ENCODE data around the gene RSPH6A. TPM values are rescaled to one million over a fixed set of nuclear protein-coding genes. Genes with fewer than 3 reads are reported as not detected.

Gene RSPH6A
- total RNA-seq, 1 donor from 2014 or later: 0.16 TPM

DNA sequence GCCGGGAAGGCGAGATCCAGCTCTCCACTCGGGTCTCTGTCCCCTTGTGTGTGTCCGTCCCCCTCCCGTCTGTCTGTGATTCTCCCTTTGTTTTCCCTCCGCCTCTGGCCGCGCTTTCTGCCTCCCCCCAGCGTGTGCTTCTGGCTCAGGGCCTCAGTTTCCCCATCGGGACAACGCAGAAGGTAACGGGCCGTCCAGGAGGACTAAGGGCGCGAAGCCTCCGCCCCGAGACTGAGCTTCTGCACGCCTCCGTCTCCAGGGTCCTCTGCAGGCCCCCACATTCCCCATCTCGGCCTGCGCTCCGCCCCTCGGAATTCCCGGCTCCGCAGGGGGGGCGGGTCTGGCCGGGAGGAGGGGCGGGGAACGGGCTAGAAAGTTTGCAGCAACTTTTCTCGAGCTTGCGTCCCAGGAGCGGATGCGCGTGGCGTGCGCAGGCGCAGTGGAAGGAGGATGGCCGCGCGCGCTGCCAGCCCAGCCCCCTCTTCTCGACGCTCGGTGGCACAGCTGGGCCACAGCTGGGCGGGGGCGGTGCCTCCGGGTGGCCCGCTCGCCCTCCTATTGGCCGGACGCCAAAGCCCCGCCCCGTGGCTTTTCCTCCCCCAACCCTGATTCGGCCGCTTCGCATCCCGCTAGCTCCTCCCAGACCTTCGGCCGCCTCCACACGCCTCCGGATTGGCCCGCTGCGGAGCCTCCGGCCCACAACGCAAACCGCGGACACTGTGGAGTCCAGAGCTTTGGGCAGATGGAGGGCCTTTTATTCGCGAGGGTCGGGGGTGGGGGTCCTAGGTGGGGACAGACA is 45.9 kb downstream of the RSPH6A start, which contains the start of gene SIX5:
Gene SIX5, minus strand, starts transcription at position 269 of the 799 bp plus-strand sequence. CDS start 408 bp downstream, outside the sequence.
- DNase-seq (ENCODE audit: low spot score): peak; percentile 98
- intact Hi-C loops (cut with DNase I): loop anchor here (2.0 kb wide), 3 partner anchors 14 to 76 kb away; partner anchors contain the start of genes DMPK and QPCTL

GRCh38 chr19:45768655-45768983 is 46.5 kb downstream of the RSPH6A start:
- intact Hi-C loops (cut with DNase I): loop anchor here (2.0 kb wide), 3 partner anchors 14 to 76 kb away; partner anchors contain the start of genes DMPK and QPCTL
- DNase-seq (ENCODE audit: low spot score): peak; percentile 75

DNA sequence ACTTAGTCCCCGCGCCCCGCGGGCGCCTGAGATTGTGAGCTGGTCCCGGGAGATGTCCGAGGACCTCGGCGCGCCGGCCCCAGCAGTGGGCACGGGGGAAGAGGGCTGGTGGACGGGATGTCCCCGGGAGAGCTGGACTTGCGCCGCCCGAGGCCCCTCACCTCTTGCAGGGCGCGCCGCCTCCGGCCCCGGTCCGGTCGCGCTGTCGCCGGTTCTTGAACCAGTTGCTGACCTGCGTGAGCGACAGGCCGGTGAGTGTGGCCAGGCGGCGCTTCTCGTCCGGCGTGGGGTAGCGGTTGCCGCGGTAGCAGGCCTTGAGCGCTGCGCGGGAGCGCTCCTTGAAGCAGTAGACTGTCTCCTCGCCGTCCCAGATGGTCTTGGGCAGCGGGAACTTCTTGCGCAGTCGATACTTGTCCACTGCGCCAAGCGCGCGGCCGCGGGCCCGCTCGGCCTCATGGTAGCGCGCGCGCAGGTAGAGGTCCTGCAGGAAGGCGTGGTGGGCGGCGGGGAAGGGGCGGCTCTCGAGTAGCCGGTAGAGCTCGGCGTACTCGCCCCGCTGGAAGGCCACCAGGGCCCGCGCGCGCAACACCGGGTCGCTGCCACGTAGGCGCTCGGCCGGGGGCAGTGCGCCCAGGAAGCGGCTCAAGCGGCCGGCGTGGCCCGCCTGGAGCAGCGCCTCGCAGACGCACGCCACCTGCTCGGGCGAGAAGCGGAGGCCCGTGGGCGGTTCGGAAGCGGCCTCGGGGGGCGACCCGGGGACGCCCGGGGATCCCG is 47.0 kb downstream of the RSPH6A start:
- intact Hi-C loops (cut with DNase I): loop anchor here (2.0 kb wide), 4 partner anchors 15 to 75 kb away; partner anchors contain the start of genes DMPK, FBXO46 and QPCTL
- DNase-seq (ENCODE audit: low spot score): peak; percentile 78

GRCh38 chr19:45767410-45767880 is 47.7 kb downstream of the RSPH6A start:
- intact Hi-C loops (cut with DNase I): loop anchor here (2.0 kb wide), 1 partner anchor 37 kb away; the partner anchor contains the start of gene FBXO46

DNA sequence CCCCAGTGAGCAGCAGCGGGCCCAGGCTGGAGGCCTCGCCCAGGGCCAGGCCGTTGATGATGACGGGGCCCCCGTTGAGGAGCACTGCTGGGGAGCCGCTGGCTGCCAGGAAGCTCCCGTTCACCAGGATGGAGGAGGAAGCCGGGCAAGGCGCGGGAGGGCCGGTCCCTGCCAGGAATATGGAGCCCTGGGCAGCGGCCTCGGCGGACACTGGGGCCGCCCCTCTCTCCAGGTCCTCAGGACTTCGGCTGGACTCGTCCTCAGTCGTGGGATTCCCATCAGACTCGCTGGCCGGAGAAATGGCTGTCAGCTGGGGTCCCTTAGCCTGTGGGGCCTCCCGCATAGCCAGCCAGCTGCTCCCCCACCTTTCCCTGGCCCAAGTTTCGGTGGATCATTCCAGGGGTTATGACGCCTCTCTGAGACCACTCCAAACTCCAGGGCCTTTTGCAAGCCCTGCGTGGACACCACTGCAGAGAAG is 48.2 kb downstream of the RSPH6A start:
- intact Hi-C loops (cut with DNase I): loop anchor here (2.0 kb wide), 1 partner anchor 36 kb away; the partner anchor contains the start of gene FBXO46
- DNase-seq (ENCODE audit: low spot score): peak; percentile 76

More at GRCh38 chr19:45767410-45767880, 47.7 kb downstream of the RSPH6A start:
- peak; percentile 82 for DNase-seq (ENCODE audit: low spot score)

GRCh38 chr19:45766296-45766868 is 48.7 kb downstream of the RSPH6A start:
- intact Hi-C loops (cut with DNase I): loop anchor here (2.0 kb wide), 1 partner anchor 36 kb away; the partner anchor contains the start of gene FBXO46
- no peak for DNase-seq (ENCODE audit: low spot score)

GRCh38 chr19:45765702-45766295 is 49.3 kb downstream of the RSPH6A start:
- intact Hi-C loops (cut with DNase I): loop anchor here (2.0 kb wide), 1 partner anchor 35 kb away; the partner anchor contains the start of gene FBXO46

DNA sequence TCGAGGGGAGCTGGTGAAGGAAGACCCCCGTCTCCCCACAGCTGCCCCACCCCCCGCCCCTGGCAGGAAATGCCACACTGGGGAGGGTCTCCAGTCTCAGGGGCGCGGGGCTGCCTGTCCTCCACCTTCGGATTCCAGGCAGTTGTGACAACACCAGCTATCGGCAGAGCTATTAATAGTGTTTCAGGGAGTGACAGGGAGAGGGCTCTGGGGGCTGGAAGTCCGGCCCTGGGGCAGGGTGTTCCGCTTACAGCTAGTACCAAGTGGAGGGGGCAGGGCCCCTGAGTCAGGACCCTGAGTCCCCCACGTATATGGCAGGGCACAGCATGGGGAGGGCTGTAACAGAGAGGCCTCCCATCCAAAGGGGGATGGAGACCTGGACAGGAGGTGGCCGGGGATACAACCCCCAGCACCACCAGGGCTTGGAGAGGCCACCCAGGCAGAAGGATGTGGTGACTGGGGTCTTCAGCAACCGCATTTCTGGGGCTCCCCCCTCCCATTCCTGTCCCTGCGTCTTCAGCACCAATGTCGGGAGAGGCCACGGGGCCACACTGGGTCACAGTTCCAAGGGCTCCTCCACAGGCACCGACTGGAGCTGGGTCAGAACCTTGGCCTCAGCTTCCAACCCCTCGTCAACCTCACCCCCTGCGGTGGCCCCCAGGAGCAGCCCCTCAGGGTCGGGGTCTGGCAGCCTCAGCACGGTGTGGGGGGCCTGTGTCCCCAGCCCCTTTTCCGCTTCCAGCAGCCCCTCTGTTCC is 50.0 kb downstream of the RSPH6A start:
- intact Hi-C loops (cut with DNase I): loop anchor here (5.0 kb wide), 1 partner anchor 32 kb away; no protein-coding TSS in a partner anchor
- DNase-seq (ENCODE audit: low spot score): no peak

More at GRCh38 chr19:45765702-45766295, 49.3 kb downstream of the RSPH6A start:
- no peak for DNase-seq (ENCODE audit: low spot score)

- no peak for DNase-seq (ENCODE audit: low spot score)
- intact Hi-C loops (cut with DNase I): loop anchor here (5.0 kb wide), 1 partner anchor 33 kb away; no protein-coding TSS in a partner anchor
Measured at GRCh38 chr19:45764475-45764874, 50.6 kb downstream of the RSPH6A start.

DNA sequence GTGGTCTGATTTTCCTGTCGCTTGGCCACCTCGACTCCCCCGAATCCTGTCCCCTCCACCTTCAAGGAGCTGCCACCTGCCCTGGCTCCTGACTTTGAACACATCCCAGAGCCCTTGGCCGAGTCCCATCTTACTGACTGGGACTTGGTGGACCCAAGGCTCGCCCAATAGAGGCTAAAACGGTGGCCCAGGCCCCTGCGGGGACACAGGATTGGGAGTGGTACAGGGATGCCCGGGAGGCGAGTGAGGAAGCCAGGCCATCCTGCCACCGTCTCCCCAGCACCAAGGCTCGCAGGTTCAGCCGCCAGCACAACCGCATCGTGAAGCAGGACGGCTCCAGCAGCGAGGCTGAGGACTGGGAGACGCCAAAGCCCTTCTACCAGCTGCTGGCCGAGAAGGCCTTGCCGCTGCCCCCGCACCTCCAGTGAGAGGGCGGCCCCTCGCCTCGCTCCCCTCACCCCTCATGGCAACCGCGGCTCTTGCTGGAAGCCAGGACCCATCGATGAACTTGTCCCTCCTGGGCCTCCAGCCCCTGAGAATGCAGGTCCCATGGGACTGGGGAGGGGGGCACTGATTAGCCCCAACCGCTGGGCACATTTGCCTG is 51.3 kb downstream of the RSPH6A start:
- DNase-seq (ENCODE audit: low spot score): no peak
- intact Hi-C loops (cut with DNase I): loop anchor here (5.0 kb wide), 1 partner anchor 34 kb away; no protein-coding TSS in a partner anchor

DNA sequence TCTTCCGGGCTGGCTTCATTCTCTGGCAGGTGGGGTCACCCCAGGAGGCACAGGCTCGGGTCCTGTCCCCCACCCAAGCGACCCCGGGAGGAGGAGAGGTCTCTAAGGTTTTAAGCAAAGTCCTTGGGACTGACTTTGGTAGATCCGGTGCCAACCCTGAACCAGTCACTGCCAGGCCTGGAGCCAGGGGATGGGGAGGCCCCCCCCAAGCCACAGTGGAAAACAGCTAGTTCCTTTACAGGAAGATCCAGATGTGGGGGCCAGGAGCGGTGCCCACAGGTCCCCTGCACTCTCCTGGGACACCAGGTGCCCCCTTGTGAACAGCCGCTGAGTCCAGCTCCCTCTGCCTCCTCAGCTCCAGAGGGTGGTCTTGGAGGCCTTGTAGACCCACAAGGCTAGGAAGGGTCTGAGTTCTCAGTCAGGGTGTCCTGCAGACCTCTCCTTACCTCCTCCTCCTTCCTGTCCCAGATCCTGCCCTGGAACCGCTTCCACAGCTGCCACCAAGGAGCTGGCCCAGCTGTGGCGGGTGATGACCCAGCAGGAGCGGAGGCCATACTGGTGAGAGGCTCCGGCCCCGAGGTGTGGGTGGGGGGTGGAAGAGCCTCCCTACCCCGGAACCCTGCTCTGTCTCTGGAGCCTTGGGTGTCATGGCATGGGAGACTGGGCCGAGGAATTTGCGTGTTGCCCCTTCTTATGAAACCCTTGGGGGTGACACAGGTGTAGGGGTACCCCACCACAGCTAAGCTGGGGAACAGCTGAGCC is 52.1 kb downstream of the RSPH6A start:
- intact Hi-C loops (cut with DNase I): loop anchor here (5.0 kb wide), 1 partner anchor 34 kb away; no protein-coding TSS in a partner anchor
- no peak for DNase-seq (ENCODE audit: low spot score)

DNA sequence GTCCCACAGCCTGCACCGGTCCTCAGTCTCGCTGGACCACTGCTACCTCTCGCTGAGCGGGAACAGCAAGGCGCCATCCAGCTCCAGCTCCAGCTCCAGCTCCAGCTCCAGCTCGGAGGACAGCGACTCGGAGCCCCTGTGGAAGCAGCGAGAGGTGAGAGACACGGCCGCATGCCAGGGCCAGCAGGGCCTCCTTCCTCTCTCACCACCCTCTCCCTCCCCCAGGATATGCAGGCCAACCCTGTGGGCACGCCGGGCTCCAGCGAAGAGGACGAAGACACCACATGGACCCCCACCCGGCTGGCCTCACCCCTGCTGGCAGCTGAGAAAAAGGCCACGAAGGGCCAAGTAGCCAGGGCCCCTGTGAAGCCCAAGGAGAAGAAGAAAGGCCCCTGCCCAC is 53.4 kb downstream of the RSPH6A start:
- DNase-seq (ENCODE audit: low spot score): no peak
- intact Hi-C loops (cut with DNase I): loop anchor here (5.0 kb wide), 1 partner anchor 36 kb away; no protein-coding TSS in a partner anchor

DNA sequence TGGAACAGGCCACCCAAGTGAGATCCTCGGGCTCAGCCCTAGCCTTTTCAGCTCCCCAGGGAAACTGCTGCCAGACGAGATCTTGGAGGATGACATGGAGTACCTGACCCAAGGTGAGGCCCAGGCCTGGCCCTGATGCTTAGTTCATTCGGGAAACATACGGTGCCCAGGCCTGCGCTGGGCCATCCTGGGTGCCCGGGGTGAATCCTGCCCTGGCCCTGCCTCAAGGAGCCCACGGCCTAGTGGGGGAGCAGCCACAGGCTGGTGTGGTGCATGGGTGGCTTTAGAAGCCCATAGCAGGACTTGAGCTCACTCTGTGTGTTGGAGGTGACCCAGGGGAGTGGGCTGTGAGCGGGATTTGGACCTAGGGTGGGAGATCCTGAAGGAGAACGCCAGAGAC is 56.2 kb downstream of the RSPH6A start:
- no peak for DNase-seq (ENCODE audit: low spot score)
- intact Hi-C loops (cut with DNase I): no loop called here

DNA sequence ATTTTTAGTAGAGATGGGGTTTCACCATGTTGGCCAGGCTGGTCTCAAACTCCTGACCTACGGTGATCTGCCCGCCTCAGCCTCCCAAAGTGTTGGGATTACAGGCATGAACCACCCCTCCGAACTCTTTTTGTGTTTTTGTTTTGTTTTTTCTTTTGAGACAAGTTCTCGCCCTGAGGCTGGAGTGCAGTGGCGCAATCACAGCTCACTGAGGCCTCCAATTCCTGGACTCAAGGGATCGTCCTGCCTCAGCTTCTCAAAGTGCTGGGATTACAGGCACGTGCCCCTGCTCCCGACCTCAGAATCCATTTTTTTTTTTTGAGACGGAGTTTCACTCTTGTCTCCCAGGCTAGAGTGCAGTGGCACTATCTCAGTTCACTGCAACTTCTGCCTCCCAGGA is 57.4 kb downstream of the RSPH6A start:
- intact Hi-C loops (cut with DNase I): no loop called here
- no peak for DNase-seq (ENCODE audit: low spot score)

DNA sequence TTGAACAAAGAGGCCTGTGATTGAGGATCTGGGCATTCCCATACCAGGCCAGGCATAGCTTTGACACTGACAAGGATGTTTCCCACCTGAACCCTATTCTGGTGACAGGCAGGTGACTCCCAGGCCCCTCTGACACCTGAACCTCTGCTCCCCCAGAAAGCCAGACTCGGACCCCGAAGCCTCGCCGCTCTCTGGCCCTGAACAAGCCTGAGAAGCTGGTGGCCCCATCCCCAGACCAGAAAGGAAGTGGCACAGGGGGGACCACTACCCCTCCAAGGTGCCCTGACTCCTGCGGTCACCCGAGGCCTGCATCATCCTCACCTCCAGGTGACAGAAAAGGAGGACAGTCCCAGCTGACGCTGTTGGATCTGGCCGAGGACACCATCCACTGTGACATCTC is 60.8 kb downstream of the RSPH6A start:
- DNase-seq (ENCODE audit: low spot score): no peak
- intact Hi-C loops (cut with DNase I): no loop called here

DNA sequence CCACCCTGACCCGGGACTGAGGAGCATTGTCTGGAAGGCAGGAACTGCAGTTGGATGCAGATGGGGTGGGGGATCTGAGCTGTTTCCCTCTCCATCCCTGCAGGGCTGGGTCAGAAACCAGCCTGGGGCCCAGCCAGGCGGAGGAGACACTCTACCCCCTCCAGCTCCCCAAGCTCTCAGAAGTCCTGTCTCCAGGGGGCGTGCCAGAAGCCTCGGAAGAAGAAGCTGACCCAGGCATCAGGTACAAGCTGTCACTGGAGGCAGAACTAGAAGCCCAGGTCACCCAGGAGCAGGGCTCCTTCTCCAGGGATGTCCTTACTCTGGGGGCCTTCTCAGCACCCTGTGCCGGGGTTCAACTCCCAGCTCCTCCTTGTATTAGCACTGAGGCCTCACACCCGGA is 61.6 kb downstream of the RSPH6A start:
- DNase-seq (ENCODE audit: low spot score): no peak
- intact Hi-C loops (cut with DNase I): no loop called here

- intact Hi-C loops (cut with DNase I): no loop called here
- no peak for DNase-seq (ENCODE audit: low spot score)
Measured at GRCh38 chr19:45752639-45753038, 62.5 kb downstream of the RSPH6A start.
